MM.1S (cell line): Measurements from ENCODE around the gene SLC9B1.
"Not testable (repeated sequence)": the region's sequence is repeated elsewhere in the genome, so short reads cannot be mapped to it uniquely, and the experiment has no call there.

Experiments used
- CTCF ChIP-seq: fragments of 300-600 bp; sonication (generic); IDR thresholded peaks from 2 replicates; pipeline ENCODE4 v1.5.1; 2016; ENCODE audit warnings: antibody characterized with exemption, low read length, mixed read lengths
- EZH2 ChIP-seq: fragments of 300-600 bp; sonication (generic); optimal IDR thresholded peaks from 2 replicates; pipeline ENCODE3; 2017; ENCODE audit warnings: low read depth, mild to moderate bottlenecking, antibody characterized with exemption, low read length, mixed read lengths

- not testable (repeated sequence) for TF ChIP-seq CTCF, EZH2
Observed at GRCh38 chr4:102897610-102898009, 121.9 kb downstream of the SLC9B1 start.
